K562 (cell line): Measurements from ENCODE around the gene POMGNT2. TPM values are rescaled to one million over a fixed set of nuclear protein-coding genes. Genes with fewer than 3 reads are reported as not detected.
A peak's percentile ranks its signal among the peaks of the same experiment; 100 is the strongest.

Source experiments
- CBFA2T3 ChIP-seq: fragments of 450-650 bp; IDR thresholded peaks from 2 replicates; pipeline ENCODE4 v1.6.1; 2017
- EGR1 ChIP-seq: fragments of 450-650 bp; conservative IDR thresholded peaks from 2 replicates; pipeline ENCODE4 v1.6.1; 2017; ENCODE audit warnings: mild to moderate bottlenecking
- MCM7 ChIP-seq, 2 experiments: fragments of 450-650 bp; IDR thresholded peaks; 2 replicates each; pipeline ENCODE4 v1.6.1; 2016 to 2018
- PHTF2 ChIP-seq: fragments of 250-450 bp; sonication (Bioruptor Pico); IDR thresholded peaks from 2 replicates; pipeline ENCODE4 v1.5.0; 2021; ENCODE audit warnings: mild to moderate bottlenecking
- PRDM10 ChIP-seq: fragments of 450-650 bp; IDR thresholded peaks from 2 replicates; pipeline ENCODE4 v1.6.1; 2018; ENCODE audit not compliant: partially characterized antibody
- PRPF4 ChIP-seq: fragments of 200-400 bp; formaldehyde crosslinking; IDR thresholded peaks from one replicate; pipeline ENCODE4 v1.6.1; 2017; ENCODE audit warnings: low read length, low read depth, mild to moderate bottlenecking; ENCODE audit not compliant: insufficient read depth, poor library complexity, severe bottlenecking
- TBP ChIP-seq: optimal IDR thresholded peaks from 2 replicates; pipeline ENCODE3; 2011; ENCODE audit warnings: low read depth, low read length, improper control_type of control experiment
- ZNF175 ChIP-seq: fragments of 200-800 bp; sonication (Bioruptor generic); IDR thresholded peaks from 2 replicates; pipeline ENCODE4 v1.6.1; 2016; ENCODE audit warnings: low read depth, mild to moderate bottlenecking, missing genetic modification characterization, missing compliant biosample characterization
- ZNF584 ChIP-seq: fragments of 200-800 bp; sonication (Bioruptor generic); IDR thresholded peaks from 2 replicates; pipeline ENCODE4 v1.6.1; 2016; ENCODE audit warnings: low read depth, mild to moderate bottlenecking, missing genetic modification characterization, missing compliant biosample characterization
- polyA plus RNA-seq, 8 experiments: library from polyadenylated mRNA; depleted of rRNA in 4 of 8; stranded (reverse) in 5 of 8; unstranded in 3 of 8; fragments of >200 nt; fragmentation: Nextera tagmentation in 2 of 8; fragmentation: Illumina TruSeq in 1 of 8; extraction: Ambion mirVana in 2 of 8; extraction: Trizol in 1 of 8; gene quantifications; 2 replicates each; pipeline versions ENCODE4 v1.2.1 to v1.2.3, GENCODE V29; 2011 to 2014; ENCODE audit warnings: inconsistent platforms in 1 of 8, missing spikeins in 1 of 8
- total RNA-seq, 7 experiments: library from RNA; depleted of rRNA in 6 of 7; stranded (reverse); fragments of >200 nt in 6 of 7; fragmentation: Illumina TruSeq in 2 of 7; extraction: Trizol in 2 of 7; gene quantifications; 2 replicates each; pipeline versions ENCODE4 v1.2.1 to v1.2.3, GENCODE V29; 2011 to 2021; ENCODE audit warnings: low replicate concordance in 1 of 7
- TF ChIP-seq, protein P1 (sequence below): fragments of 200-800 bp; sonication (Bioruptor generic); IDR thresholded peaks from 2 replicates; pipeline ENCODE4 v1.6.1; 2017; ENCODE audit warnings: missing genetic modification characterization, missing compliant biosample characterization
- TF ChIP-seq, protein P2 (sequence below): sonication (generic); formaldehyde crosslinking; IDR thresholded peaks from 2 replicates; pipeline ENCODE4 v1.8.0; 2023; ENCODE audit warnings: missing genetic modification reagents, mild to moderate bottlenecking, borderline replicate concordance
- TF ChIP-seq, protein P3 (sequence below): sonication (generic); formaldehyde crosslinking; IDR thresholded peaks from 2 replicates; pipeline ENCODE4 v1.8.0; 2022; ENCODE audit warnings: mild to moderate bottlenecking, missing genetic modification reagents

POMGNT2 gene
- total and polyA plus RNA-seq, 9 of the 15 experiments (the other 6 are each of a cell fraction or from before 2014, with no cell fraction given) = 0.65 to 14.1 (median 10.3) TPM

GRCh38 chr3:43105596-43106292, at the start of gene POMGNT2 (continued):
- TF ChIP-seq, protein P1, sequence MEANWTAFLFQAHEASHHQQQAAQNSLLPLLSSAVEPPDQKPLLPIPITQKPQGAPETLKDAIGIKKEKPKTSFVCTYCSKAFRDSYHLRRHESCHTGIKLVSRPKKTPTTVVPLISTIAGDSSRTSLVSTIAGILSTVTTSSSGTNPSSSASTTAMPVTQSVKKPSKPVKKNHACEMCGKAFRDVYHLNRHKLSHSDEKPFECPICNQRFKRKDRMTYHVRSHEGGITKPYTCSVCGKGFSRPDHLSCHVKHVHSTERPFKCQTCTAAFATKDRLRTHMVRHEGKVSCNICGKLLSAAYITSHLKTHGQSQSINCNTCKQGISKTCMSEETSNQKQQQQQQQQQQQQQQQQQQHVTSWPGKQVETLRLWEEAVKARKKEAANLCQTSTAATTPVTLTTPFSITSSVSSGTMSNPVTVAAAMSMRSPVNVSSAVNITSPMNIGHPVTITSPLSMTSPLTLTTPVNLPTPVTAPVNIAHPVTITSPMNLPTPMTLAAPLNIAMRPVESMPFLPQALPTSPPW = 0 out of 2 replicates have a peak, but pooled peaks have one; percentile 9
- TF ChIP-seq MCM7 (IDR thresholded peaks at IDR 0.05) (no peak), TBP (no peak), EGR1 (peak; percentile 38; the same call in 1 of the 2 replicates), PHTF2 (CRISPR knock-in tag) (no peak), PRDM10 (no peak), ZNF584 (CRISPR knock-in tag) (no peak), PRPF4 (no peak), ZNF175 (CRISPR knock-in tag) (no peak), CBFA2T3 (no peak)
- TF ChIP-seq, protein P2, sequence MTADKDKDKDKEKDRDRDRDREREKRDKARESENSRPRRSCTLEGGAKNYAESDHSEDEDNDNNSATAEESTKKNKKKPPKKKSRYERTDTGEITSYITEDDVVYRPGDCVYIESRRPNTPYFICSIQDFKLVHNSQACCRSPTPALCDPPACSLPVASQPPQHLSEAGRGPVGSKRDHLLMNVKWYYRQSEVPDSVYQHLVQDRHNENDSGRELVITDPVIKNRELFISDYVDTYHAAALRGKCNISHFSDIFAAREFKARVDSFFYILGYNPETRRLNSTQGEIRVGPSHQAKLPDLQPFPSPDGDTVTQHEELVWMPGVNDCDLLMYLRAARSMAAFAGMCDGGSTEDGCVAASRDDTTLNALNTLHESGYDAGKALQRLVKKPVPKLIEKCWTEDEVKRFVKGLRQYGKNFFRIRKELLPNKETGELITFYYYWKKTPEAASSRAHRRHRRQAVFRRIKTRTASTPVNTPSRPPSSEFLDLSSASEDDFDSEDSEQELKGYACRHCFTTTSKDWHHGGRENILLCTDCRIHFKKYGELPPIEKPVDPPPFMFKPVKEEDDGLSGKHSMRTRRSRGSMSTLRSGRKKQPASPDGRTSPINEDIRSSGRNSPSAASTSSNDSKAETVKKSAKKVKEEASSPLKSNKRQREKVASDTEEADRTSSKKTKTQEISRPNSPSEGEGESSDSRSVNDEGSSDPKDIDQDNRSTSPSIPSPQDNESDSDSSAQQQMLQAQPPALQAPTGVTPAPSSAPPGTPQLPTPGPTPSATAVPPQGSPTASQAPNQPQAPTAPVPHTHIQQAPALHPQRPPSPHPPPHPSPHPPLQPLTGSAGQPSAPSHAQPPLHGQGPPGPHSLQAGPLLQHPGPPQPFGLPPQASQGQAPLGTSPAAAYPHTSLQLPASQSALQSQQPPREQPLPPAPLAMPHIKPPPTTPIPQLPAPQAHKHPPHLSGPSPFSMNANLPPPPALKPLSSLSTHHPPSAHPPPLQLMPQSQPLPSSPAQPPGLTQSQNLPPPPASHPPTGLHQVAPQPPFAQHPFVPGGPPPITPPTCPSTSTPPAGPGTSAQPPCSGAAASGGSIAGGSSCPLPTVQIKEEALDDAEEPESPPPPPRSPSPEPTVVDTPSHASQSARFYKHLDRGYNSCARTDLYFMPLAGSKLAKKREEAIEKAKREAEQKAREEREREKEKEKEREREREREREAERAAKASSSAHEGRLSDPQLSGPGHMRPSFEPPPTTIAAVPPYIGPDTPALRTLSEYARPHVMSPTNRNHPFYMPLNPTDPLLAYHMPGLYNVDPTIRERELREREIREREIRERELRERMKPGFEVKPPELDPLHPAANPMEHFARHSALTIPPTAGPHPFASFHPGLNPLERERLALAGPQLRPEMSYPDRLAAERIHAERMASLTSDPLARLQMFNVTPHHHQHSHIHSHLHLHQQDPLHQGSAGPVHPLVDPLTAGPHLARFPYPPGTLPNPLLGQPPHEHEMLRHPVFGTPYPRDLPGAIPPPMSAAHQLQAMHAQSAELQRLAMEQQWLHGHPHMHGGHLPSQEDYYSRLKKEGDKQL (CRISPR knock-in tag) = no peak
- TF ChIP-seq, protein P3, sequence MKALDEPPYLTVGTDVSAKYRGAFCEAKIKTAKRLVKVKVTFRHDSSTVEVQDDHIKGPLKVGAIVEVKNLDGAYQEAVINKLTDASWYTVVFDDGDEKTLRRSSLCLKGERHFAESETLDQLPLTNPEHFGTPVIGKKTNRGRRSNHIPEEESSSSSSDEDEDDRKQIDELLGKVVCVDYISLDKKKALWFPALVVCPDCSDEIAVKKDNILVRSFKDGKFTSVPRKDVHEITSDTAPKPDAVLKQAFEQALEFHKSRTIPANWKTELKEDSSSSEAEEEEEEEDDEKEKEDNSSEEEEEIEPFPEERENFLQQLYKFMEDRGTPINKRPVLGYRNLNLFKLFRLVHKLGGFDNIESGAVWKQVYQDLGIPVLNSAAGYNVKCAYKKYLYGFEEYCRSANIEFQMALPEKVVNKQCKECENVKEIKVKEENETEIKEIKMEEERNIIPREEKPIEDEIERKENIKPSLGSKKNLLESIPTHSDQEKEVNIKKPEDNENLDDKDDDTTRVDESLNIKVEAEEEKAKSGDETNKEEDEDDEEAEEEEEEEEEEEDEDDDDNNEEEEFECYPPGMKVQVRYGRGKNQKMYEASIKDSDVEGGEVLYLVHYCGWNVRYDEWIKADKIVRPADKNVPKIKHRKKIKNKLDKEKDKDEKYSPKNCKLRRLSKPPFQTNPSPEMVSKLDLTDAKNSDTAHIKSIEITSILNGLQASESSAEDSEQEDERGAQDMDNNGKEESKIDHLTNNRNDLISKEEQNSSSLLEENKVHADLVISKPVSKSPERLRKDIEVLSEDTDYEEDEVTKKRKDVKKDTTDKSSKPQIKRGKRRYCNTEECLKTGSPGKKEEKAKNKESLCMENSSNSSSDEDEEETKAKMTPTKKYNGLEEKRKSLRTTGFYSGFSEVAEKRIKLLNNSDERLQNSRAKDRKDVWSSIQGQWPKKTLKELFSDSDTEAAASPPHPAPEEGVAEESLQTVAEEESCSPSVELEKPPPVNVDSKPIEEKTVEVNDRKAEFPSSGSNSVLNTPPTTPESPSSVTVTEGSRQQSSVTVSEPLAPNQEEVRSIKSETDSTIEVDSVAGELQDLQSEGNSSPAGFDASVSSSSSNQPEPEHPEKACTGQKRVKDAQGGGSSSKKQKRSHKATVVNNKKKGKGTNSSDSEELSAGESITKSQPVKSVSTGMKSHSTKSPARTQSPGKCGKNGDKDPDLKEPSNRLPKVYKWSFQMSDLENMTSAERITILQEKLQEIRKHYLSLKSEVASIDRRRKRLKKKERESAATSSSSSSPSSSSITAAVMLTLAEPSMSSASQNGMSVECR (CRISPR knock-in tag) = no peak
